ENCODE results near the gene LAMTOR4. TPM values are rescaled to one million over a fixed set of nuclear protein-coding genes. Genes with fewer than 3 reads are reported as not detected.

LAMTOR4 gene
- total RNA-seq, 3 donors from 2014 or later (not counting 1 experiment from before 2014, with no cell fraction given), result 148 to 161 (median 156) TPM

GRCh38 chr7:100153708-100154535, 5.2 kb downstream of the LAMTOR4 start:
- Mint-ChIP-seq H3K27me3 (ENCODE audit: low read depth in 2 of 2) (no peaks in the 10 kb centered on the region), H3K36me3 (no peaks in the 10 kb centered on the region), H3K9me3 (no peaks in the 10 kb centered on the region), H3K4me3 (no peak overlapping the region), H3K4me1 (peaks cover 27 to 46% of the 10 kb centered on the region in 2 donors), H3K27ac (peak overlapping the region in 1 of 2 donors; percentile 13)
- Histone ChIP-seq H3K36me3 (ENCODE audit: control insufficient read depth, insufficient read depth, low read length) (peaks cover 33% of the 10 kb centered on the region), H3K4me3 (ENCODE audit: low read length) (no peak overlapping the region), H3K27ac (ENCODE audit: low read length) (no peak overlapping the region), H3K4me1 (ENCODE audit: control insufficient read depth, insufficient read depth, low read length) (peaks cover 45% of the 10 kb centered on the region), H3K27me3 (ENCODE audit: control insufficient read depth, insufficient read depth, low read length) (no peaks in the 10 kb centered on the region), H3K9me3 (ENCODE audit: control insufficient read depth, insufficient read depth, low read length) (no peaks in the 10 kb centered on the region)
- WGBS (ENCODE audit: insufficient coverage), result 81% methylated on average over 11 of the region's 16 CpGs
- ATAC-seq, result no peak
- TF ChIP-seq CTCF (IDR thresholded peaks at IDR 0.05), result no peak
- no peak for DNase-seq
- intact Hi-C loops (cut with micrococcal nuclease), result no loop called here

GRCh38 chr7:100154651-100155491, 6.2 kb downstream of the LAMTOR4 start:
- no peak overlapping the region for H3K4me3 ChIP-seq (ENCODE audit: low read length)
- TF ChIP-seq CTCF (IDR thresholded peaks at IDR 0.05), result no peak
- Mint-ChIP-seq H3K27me3 (ENCODE audit: low read depth in 2 of 2) (no peaks in the 10 kb centered on the region), H3K27ac (no peak overlapping the region), H3K9me3 (no peaks in the 10 kb centered on the region), H3K4me1 (peaks cover 22 to 39% of the 10 kb centered on the region in 2 donors), H3K4me3 (no peak overlapping the region), H3K36me3 (no peaks in the 10 kb centered on the region)
- ATAC-seq, result no peak
- intact Hi-C loops (cut with micrococcal nuclease), result no loop called here
- H3K4me1 ChIP-seq (ENCODE audit: control insufficient read depth, insufficient read depth, low read length), result peaks cover 41% of the 10 kb centered on the region
- H3K27me3 ChIP-seq (ENCODE audit: control insufficient read depth, insufficient read depth, low read length), result no peaks in the 10 kb centered on the region
- no peak for DNase-seq
- WGBS (ENCODE audit: insufficient coverage), result 92% methylated on average over 30 of the region's 30 CpGs
- H3K9me3 ChIP-seq (ENCODE audit: control insufficient read depth, insufficient read depth, low read length), result no peaks in the 10 kb centered on the region
- peaks cover 33% of the 10 kb centered on the region for H3K36me3 ChIP-seq (ENCODE audit: control insufficient read depth, insufficient read depth, low read length)
- no peak overlapping the region for H3K27ac ChIP-seq (ENCODE audit: low read length)

- H3K27me3 Mint-ChIP-seq (ENCODE audit: low read depth in 2 of 2), result no peaks in the 10 kb centered on the region
- no peak overlapping the region for H3K4me3 ChIP-seq (ENCODE audit: low read length)
- no peaks in the 10 kb centered on the region for H3K27me3 ChIP-seq (ENCODE audit: control insufficient read depth, insufficient read depth, low read length)
- WGBS (ENCODE audit: insufficient coverage), result 95% methylated on average over 20 of the region's 20 CpGs
- H3K4me1 ChIP-seq (ENCODE audit: control insufficient read depth, insufficient read depth, low read length), result peaks cover 38% of the 10 kb centered on the region
- TF ChIP-seq CTCF (IDR thresholded peaks at IDR 0.05), result no peak
- H3K27ac ChIP-seq (ENCODE audit: low read length), result no peak overlapping the region
- H3K4me3 Mint-ChIP-seq, result peak overlapping the region; percentile 9
- no peak for ATAC-seq
- H3K9me3 ChIP-seq (ENCODE audit: control insufficient read depth, insufficient read depth, low read length), result no peaks in the 10 kb centered on the region
- DNase-seq, result peak in 1 of 2 donors; percentile 6
- no peaks in the 10 kb centered on the region for H3K9me3 Mint-ChIP-seq
- intact Hi-C loops (cut with micrococcal nuclease), result no loop called here
- H3K36me3 ChIP-seq (ENCODE audit: control insufficient read depth, insufficient read depth, low read length), result peaks cover 33% of the 10 kb centered on the region
- peaks cover 13 to 30% of the 10 kb centered on the region in 2 donors for H3K4me1 Mint-ChIP-seq
- peak overlapping the region; percentile 80 to 82 for H3K27ac Mint-ChIP-seq
- no peaks in the 10 kb centered on the region for H3K36me3 Mint-ChIP-seq
Measured at GRCh38 chr7:100155553-100156317, 7.0 kb downstream of the LAMTOR4 start.
